HG03565 (cell line): ENCODE measurements around the gene AVPR1B.

Source experiments
- ATAC-seq: cut with Tn5 transposase; IDR thresholded peaks from one replicate; pipeline ENCODE4 v1.9.1; 2021; ENCODE audit warnings: mild to moderate bottlenecking, moderate library complexity; ENCODE audit not compliant: unreplicated experiment

AVPR1B gene

DNA sequence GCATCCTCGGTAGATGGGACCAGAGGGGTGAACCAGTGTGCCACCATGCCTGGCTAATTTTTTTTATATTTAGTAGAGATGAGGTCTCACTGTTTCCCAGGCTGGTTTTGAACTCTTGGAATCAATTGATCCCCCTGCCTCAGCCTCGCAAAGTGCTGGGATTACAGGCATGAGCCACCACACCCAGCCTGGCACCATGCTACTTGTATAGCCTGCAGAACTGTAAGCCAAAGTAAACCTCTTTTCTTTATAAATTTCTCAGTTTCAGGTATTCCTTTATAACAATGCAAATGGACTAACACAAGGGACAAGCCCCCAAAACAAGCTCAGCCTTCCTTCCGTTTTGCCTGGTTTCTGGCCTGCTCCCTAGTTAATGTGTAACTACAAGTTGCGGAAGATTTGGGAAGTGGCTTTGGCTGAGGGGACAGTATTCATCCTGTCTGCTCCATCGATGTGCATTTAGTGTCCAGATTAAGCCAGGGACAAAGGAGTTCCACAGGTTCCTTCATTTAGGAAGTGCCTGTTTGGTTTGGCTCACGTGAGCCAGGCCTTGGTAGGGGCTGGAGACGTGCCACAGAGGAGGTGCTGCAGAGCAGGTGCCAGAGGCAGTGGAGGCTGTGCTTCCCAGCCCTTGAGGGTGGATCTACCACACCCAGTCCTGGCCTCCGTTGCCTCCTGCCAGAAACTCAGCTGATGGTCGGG, 4.4 kb downstream of the AVPR1B start:
- ATAC-seq, result no peak

DNA sequence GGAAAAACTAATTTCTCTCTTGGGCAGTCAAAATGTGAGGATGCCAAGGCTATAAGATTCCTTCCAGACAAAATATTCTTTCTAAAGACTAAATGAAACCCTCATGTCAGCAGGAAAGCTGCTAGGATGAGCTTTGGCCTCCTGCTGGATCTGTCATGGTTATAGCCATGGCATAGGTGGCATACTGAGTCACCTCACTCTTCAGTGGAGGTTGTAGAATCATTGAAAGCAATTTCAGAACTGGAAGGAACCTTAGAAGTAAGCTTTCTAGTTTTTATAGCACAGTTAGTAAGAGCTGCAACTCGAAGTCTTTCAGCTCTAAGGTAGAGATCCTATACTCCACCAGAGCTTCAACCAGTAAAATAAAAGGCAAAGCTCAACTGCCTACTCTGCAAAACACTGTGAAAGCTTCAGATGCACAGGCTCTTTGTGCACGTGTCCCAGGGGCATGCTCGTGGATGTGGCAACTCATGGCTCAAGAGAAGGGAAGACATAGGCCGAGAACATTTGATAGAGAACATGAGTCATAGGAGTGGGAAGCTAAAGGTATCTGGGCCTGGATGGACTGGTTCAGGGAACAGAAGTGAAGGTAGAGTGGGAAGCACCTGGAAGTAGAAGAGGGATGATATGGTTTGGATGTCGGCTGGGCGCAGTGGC, 5.8 kb downstream of the AVPR1B start:
- no peak for ATAC-seq

DNA sequence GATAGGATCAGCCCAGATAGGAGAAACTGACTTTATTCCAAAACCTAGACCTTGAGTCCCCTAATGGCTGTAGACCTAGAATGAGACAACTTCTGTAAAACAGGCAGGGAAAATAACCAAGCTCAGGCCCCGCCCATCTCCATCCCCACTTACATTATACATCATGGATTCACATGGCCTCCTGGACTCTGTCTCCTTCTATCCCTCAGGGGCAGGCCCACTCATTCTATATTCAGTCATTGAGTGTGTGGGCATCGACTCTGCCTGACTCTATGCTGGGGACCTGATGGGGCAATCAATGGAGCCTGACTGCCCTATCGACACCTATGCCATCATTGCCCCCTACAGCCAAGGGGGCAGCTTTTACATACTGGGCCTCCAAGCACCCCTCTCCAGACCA, 6.4 kb downstream of the AVPR1B start:
- ATAC-seq, result no peak

DNA sequence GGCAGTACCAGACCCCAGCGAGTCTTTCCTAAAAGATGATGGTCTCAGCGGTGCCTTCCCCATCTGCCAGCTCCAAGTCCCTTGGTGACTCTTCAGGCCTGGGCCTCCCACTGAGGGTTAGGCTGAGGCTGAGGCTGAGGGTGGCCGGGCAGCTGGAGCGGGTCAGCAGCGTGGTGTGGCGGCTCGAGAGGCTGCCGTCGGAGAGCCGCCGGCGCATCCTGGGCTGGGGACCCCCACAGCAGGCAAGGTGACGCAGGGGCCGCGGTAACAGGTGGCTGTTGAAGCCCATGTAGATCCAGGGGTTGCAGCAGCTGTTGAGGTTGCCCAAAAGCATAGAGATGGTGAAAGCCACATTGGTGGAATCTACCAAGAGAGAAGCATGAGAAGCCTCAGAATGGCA, 7.0 kb downstream of the AVPR1B start:
- ATAC-seq, result no peak

DNA sequence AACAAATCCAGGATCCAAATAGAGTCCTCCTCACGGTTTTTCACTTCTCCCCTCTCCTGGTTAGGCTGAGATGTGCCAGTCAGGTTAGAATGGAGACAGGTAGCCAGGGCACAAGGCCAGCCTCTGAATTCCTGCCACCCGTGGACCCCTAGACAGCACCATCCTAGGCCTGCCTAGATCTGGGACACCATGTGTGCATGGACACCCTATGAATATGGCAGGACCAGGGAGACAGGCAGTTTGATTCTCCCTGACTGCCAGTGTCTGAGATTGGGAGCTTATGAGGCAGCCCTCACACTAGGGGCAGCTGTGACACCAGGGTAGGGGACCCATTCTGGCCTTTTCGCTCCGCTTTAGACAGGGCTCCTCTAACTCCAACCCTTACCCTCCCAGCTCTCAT, 7.5 kb downstream of the AVPR1B start:
- no peak for ATAC-seq

DNA sequence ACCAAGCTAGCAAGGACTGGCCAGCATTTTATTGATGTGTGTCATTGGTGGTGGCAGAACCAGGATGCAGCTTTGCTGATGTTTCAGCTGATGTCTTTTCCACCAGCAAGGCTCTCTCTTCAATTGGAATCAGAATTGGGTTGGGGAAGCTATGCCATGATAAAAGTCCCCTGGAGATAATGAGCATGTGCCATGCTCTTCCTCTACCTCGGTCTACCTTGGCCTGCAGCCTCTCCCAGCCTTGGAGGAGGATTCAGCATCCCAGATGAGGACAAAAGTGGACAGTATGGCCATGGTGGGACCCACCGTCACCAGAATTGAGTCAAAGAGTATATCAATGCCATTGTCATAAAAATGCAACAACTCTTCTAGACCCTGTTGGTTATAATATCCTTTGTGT, 8.6 kb downstream of the AVPR1B start:
- ATAC-seq, result no peak

DNA sequence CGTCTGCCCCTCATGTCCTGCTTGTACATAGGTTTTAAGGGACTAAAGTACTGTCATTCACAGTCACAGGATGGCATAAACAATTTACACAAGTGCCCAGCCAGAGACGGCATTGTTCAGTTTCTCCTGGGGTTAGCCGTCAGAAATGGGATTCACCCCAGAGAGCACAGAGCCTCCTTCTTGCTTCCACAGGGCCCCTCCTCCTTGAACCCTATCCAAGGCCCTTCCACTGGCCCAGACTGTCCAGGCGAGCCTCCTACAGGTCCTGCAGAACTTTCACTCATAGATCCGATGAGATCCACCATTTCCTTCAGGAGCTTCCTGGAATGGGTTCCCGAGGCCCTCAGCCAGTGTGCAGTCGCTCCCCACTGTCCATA, 10.0 kb downstream of the AVPR1B start:
- no peak for ATAC-seq

DNA sequence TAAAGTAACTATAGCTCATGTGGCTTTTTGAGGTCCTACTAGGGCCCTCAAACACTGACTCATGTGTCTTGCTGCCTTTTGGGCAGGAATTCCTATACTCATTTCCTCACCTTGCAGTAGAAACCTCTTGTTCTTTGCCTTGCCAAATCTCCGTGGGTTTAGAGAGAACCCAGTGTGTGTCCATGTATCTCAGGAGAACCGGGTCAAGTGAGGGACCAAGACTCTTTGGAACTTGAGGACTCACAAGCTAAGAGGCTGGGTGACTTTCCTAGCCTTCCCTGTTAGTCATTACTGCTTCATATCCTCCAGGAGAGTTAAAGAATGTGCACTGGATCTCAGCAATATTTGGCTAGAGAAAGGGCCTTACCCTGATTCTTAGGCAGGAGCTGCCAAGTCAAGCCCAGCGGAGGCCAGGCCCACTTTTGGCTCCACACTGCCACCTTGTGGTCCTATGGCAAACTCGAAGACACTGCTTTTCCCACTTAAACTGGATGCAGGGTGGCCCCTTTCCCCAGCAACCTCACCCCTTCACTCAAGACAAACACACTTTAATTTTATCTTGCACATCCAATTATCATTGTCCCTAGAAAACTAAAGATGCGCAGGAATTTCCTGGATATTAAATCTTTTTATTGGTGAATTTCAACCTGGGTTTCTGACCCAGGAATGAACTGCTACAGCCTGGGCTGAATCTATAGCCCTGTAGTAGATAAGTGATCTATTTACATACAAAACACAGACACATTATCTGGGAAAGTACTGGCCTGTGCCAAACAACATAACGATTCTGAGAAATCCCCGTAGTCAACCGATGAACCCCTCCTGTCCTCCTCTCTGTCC, 10.6 kb downstream of the AVPR1B start:
- ATAC-seq, result peak; percentile 51

DNA sequence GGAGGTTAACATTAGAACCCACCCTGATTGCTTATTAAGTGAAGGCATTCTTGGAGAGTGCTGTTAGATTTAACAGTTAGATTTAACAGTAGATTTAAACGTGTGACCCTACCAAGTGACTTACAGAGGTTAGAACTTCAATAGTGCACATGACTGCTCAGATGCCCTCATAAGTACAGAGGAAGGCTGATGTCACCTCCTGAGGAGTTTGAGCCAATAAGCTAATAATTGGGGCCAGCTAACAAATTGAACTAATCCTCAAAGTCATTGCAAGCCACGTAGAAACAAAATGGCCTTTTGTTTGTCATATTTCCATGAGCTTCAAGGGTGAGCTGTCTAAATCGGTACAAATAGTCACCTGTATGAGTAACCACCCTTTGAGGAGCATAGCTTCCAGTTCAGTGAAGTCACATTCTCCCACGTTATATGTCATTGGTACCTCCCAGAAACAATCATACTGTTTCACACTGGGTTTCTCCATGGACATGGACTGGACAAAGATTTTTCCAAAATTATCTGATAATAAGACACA, 11.7 kb downstream of the AVPR1B start:
- no peak for ATAC-seq

DNA sequence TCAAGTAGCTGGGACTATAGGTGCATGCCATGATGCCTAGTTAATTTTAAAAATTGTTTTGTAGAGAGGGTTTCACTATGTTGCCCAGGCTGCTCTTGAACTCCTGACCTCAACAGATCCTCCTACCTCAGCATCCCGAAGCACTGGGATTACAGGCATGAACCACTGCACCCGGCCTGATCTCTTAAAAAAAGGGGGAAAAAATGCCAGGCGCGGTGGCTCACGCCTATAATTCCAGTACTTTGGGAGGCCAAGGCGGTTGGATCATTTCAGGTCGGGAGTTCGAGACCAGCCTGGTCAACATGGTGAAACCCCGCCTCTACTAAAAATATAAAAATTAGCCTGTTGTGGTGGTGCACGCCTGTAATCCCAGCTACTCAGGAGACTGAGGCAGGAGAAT, 13.2 kb downstream of the AVPR1B start:
- no peak for ATAC-seq

DNA sequence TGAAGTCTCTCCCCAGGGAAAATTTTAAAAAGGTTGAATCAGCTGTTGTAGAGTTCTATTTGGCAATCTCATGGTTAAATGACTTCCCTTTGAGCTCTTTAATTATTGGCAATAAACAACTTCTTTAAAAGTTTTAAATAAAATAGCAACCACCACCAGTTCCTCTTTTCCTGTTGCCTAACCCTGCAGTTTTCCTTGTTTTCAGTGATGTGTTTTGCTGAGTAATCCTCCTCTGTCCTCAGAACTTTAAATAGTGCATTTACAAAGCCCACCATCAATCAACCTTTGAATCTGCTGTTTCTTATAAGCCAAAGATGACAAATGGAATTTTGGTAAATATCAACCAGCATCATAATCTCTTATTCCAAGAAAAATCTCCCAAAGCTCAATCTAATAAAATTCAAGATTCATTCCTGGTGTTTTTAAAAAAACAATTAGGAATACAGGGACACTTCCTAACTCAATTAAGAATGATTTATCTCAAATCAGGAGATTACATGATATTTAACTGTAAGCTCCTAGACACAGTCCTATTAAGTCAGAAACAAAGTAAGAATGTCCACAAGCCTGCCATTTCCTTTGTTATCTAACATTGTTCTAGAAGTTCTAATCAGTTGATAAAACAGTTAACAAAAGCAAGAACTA, 14.8 kb downstream of the AVPR1B start:
- no peak for ATAC-seq

DNA sequence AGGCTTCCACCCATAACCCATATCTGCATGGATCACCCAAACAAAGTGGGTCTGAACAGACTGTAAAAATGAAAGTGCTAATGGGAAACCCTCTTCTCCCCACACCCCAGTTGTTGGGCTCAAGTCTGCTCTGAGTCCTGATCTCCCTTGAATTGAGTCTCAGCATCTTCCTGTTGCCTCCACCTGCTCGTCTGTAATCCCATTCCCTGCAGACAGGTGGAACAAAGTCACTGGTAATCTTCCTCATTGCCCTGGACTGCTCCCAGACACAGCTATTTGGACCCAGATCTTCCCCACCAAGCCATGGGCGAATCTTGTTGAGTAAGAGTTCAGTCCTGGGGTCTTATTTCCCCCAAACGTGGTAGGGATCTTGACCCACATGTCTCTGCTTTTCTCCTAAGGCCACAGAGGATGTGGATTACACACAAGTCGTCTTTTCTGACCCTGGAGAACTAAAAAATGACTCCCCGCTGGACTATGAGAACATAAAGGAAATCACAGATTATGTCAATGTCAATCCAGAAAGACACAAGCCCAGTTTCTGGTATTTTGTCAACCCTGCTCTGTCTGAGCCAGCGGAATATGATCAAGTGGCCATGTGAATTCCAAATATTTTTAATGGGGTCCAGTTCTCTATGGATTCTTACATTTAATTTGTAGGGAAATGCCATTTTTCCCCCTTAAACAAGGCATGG, 15.7 kb downstream of the AVPR1B start:
- no peak for ATAC-seq

DNA sequence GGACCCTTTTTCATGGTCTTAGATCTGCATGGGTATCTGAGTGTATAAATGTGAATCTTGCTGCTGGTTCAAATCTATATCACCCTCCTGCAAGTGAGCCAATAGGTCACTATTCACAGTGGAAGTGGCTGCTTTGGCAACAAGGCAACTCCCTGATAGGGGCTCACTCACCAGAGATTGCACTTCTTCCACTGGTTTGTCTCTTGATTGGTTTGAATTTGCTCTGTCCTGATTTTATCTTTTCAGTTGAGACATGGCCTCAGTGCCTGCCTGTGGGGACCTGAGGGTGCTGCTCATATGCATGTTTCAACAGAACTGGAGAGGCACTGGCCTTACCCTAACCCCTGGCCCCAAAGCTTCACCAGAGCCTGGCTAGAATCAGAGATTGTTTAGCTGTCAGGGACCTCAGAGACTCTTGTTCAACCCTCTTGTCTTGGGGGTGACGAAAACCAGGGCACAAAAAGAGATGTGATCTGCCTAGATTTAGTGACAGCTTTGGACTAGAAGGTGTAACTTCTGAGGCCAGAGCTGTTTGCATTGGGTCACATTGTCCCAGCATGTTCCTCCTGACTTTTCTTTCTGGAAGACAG, 16.9 kb downstream of the AVPR1B start:
- ATAC-seq, result no peak

DNA sequence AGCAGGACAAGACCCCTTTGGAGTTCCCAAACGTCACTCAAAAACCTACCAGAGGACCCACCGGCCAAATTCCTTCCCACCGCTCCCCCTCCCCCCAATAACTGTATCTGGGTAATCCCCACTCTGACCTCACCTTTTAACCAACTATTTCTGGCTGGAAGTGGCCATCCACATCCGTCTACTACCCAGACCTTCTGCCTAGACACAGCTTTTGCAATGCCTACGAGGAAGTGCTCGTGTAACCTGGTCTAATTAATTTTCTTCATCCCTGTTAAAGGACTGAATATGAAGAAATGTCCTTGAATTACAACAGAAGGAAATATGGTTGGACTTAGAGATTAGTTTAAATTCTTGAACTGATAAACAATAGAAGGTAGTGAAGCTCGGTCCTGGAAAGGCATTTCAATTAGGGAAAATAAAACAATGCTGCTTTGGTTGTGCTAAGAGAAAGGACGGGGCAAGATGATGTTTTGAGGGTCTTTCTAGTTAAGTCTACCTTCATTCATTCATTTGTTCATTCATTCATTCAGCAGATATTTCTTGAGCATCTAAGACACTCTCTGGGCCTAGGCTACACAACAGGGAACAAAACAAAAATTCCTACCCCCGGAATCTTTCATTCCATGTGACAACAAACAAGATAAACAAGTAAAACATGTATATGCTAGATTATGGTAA, 18.8 kb downstream of the AVPR1B start:
- no peak for ATAC-seq

DNA sequence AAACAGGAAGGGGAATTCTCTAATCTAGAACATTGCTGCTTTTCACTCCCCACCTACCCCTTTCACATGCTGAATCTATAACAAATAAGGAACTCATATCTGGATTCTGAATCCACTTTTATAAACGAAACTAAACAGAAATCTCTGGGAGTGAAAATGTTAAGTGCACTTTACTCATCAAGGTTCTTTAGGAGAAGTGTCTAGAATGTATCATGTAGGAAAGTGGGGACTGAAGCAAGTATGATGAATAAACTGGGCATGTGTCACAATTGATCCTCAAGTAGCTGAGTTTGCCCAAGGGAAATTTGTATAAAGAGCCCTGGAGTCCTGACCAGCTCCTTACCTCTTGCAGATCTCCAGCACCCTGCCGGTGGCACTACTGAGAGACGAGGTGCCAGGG, 19.8 kb downstream of the AVPR1B start:
- ATAC-seq, result no peak

DNA sequence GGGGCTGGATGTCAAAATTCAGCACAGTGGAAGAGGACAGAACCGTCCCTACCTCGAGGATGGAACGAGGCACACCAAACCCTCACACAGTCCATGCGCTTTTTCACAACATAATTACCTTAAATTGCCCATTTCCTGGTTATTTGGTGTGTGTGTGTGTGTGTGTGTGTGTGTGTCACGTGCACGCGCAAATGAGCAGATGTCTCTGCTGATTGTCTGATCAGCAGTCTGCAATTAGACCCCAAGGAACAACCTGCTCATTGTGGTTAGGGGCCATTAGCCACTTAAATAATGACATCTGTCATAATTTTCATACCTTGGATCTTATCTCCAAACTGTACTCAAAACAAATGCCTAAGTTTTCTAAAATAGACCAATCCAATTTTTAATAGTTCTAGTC, 23.2 kb downstream of the AVPR1B start:
- no peak for ATAC-seq

DNA sequence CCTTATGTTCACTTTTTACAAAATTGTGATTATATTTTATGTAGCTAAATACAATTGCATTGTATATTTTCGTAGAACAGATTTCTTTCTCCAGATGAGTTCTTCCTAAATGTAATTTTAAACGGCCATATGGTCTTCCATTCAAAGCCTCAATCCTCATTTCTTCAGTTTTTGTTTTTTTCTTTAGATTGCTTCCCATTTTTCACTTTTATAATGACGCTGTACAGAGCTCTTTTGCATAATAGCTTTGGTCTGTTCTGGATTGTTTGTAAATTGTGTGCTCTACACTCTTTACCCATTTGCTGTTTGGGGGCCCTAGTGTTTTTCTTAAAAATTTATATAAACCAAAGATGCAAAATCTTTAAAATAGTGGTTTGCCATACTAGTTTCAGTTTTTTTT, 27.8 kb downstream of the AVPR1B start:
- no peak for ATAC-seq

DNA sequence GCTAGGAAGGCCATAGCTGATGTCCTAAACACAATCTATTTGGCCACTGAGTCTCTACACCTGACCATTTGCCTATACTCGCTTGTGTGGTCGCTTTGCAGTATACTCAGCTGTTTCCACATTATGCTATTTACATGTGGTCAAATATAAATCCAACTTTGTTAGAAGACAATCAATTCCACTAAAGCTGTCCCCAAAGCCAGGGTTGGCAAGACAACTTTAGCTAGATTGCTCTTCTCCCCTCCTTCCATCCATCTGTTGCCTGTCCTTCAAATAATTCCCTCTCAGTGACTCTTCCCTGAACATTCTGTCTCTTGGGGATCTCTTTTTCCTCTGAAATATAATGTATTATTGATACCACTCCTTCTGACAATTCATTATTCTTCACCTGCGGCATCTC, 30.1 kb downstream of the AVPR1B start:
- no peak for ATAC-seq

DNA sequence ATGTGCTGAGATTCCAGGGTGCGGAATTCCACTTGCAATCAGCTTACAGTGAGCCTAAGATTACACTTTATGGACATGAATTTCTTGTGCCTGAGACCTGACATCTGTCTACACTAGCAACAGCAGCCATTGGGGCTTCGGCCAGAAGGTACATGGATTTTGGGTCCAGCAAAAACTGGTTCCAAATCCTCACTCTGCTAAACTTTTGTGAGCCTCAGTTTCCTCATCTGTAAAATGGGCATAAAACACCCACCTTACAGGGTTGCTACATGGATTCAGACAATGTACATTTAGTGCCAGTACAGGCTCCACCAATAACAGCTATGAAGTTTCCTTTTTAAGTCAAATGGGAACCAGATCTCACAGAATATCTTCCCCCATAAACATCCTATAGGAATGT, 33.4 kb downstream of the AVPR1B start:
- ATAC-seq, result no peak
